Stimulated activated CD4-positive, alpha-beta T cell treated with anti-CD3 and anti-CD28 coated beads, Interleukin-1b, Interleukin-23, amount 100 ng/mL, for 1 hour (primary cell): ENCODE results near the gene MUSTN1.

ENCODE experiments used
- DNase-seq, 2 donors: peaks; one replicate each; pipeline ENCODE4 v3.0.0-alpha.2; 2020; ENCODE audit warnings: low read depth in 2 of 2

The MUSTN1 gene

DNA sequence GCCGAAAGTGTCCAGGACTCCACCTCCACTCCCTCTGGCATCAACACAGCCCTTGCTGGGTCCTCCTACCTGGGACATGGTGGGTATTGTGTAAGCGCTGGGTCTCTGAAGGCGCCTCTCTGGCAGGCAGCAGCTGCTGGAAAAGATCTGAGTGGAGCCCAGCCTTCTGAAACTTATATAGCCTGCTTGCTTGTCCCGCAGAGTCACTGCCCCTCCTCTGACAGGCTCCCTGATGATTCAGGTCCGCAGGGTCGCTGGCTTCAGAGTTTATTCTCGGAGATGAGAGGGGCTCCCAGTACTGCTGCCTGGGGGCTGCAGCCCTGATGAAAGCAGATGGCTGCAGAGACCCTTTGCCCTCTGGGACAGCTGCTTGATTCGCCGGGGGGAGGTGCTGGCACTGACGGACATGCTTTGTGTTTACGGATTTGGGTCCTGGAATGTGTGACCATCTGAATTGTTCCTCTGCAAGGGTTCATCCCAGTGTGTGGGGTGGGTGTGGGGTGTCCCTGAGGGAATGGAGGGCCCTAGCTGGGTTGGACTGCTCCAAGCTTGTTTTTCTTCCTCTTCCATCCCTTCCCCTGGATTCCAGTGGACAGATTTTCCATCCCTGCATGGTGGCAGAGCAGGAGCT is at the start of gene MUSTN1:
MUSTN1 (minus strand) TSS at position 149 of the 631 bp plus-strand sequence; CDS start at position 78, 71 bp downstream.
- DNase-seq: no peak

DNA sequence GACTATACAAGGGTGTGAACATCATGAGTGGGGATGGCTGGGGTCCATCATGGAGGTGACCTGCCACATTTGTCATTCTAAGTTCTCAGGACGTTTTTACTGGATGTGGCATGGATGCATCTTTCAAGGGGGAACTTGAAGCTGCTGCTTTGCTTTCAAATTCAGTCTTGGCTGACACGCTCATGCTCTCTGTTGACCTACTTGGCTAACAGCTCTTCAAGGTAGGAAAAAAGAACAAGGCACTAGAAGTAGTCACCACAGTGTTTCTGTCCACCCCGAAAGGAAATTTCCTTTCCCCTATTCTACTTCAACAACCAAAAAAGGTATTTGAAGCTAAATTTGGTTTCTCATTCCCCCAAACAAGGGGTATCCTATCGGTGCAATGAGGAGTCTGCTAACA is 47.6 kb upstream of the MUSTN1 start:
- DNase-seq: no peak

- no peak for DNase-seq
These were observed 47.1 kb upstream of the MUSTN1 start for GRCh38 chr3:52881871-52882270.

DNA sequence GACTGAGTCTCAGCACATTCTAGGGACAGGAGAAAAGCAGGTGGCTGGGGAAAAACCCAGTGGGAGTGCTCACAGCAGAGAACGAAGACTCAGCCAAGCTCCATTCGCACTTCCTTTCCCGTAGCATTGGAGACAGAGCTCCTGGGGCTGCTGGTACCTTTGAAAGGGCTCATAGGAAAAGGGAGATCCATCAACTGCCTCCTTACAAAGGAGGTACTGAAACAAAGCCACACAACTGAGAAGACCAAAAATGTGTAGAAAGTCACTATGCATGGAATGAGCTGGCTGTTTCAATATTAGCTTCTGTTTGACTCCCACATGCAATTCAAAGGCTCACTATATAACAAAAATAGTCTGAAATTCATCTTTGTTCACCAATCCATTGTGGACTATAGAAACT is 45.7 kb upstream of the MUSTN1 start:
- DNase-seq: no peak

GRCh38 chr3:52880047-52880446 is 45.2 kb upstream of the MUSTN1 start:
- no peak for DNase-seq

DNA sequence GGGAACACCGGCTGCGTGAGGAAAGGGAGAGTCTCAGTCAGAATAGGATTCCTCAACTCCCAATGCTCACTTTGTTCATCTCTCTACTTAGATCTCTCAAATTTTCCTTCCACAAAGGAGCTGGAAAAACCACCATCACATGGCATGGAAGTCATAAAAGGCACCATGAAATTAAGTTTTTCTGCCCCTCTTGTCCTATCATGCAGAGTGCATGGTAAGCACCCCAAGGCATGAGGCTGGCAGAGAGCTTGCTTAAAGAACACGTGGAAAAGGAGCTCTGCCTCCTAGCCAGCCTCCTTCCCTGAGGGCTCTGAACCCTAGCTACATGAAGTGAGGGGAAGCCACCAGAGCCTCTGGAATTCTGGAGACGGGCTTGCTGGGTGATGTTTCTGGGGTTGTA is 44.8 kb upstream of the MUSTN1 start:
- DNase-seq: no peak

- no peak for DNase-seq
These were observed 44.3 kb upstream of the MUSTN1 start for GRCh38 chr3:52879090-52879489.

- no peak for DNase-seq
These were observed 42.3 kb upstream of the MUSTN1 start for GRCh38 chr3:52877085-52877484.

DNA sequence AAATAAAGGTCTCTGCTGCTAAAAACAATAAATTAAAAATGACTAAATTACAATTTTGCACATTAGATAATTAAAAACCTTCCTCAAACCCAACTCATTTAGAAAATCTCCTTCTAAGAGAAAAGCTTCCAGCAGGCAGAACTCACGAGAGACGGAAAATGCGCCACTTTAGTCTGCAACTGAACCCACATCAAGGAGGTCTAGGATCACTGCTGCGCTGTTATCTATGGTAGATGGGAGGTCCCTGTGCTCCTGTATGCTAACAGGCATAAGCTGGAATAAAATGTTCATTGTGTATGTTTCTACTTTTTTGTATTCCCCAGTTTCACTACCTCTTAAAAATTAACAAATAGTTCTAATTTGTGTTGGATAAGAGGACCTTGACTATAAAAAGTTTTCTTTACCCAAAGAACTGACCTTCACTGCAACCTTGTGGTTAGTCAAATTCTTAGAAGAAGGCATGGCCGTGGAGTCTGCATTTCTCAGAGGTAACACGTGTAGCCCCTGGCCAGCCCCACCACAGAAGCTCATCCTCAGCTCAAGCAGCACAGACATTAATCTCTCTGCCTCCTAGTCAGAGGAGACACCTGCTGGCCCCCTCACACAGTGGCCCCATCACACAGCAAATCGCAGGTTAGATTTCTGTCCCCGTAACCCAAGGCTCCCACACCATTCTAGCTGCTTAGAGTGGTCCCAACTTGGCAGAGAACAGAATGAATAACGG is 40.2 kb upstream of the MUSTN1 start:
- no peak for DNase-seq

DNA sequence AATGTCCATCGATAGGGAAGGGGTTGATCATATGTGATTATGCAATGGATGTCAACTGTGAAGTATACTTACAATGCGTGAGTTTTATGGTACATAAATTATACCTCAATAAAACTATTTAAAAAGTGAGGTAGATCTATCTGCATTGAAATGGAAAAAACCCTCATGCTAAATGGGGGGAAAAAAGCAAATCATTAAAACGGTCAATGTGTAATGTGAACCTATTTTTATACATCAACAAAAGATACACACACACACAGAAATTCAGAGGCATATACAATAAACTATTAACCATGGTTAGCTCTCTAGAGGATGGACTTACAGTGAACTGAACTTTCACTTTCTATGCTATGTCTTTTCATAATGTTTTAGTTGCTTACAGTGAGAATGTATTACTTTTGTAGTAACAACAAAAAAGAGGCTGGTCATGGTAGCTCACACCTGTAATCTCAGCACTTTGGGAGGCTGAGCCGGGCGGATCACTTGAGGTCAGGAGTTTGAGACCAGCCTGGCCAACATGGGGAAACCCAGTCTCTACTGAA is 39.4 kb upstream of the MUSTN1 start:
- DNase-seq: no peak

- DNase-seq: no peak
These were observed 38.8 kb upstream of the MUSTN1 start for GRCh38 chr3:52873433-52874159.

DNA sequence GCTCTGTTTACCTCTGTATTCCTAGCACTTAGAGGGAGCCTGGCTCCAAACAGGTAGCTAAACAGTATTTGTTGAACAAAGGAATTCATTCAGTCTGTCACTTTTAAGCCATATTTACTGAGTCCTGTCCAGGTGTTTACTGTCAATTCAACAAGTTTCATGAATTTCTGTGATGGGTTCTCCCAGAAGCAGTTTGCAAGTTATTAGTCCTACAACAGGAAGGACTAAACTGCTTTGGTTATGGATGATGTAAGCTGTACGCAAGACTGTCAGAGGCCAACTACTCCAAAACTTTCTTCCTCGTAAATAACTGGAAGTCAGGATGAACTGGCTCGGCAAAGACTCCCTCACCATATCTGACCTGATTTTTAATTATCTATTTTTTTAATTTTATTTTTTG is 37.4 kb upstream of the MUSTN1 start:
- no peak for DNase-seq

GRCh38 chr3:52871761-52872160 is 36.9 kb upstream of the MUSTN1 start:
- no peak for DNase-seq

GRCh38 chr3:52870471-52870870 is 35.7 kb upstream of the MUSTN1 start:
- no peak for DNase-seq

DNA sequence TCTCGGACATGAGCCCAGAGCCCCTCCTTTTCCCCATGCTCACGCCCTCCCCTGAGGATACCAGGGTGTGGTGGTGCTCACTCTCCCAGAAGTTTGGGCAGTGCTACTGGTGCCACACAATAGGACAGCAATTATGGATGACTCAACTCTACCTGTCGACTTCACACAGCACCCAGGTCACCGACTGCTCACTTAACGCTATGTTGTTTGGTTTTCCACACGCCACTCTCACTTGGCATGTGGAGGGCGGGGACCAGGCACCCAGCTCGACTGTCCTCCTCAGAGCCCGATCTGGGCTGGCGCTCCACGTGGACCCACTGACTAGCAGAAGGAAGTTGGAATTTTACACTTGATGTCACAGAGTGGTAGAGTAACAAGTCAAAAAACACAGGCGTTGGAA is 31.6 kb upstream of the MUSTN1 start:
- no peak for DNase-seq

GRCh38 chr3:52865994-52866393 is 31.2 kb upstream of the MUSTN1 start:
- no peak for DNase-seq

GRCh38 chr3:52860424-52860768 is 25.6 kb upstream of the MUSTN1 start:
- DNase-seq: no peak

DNA sequence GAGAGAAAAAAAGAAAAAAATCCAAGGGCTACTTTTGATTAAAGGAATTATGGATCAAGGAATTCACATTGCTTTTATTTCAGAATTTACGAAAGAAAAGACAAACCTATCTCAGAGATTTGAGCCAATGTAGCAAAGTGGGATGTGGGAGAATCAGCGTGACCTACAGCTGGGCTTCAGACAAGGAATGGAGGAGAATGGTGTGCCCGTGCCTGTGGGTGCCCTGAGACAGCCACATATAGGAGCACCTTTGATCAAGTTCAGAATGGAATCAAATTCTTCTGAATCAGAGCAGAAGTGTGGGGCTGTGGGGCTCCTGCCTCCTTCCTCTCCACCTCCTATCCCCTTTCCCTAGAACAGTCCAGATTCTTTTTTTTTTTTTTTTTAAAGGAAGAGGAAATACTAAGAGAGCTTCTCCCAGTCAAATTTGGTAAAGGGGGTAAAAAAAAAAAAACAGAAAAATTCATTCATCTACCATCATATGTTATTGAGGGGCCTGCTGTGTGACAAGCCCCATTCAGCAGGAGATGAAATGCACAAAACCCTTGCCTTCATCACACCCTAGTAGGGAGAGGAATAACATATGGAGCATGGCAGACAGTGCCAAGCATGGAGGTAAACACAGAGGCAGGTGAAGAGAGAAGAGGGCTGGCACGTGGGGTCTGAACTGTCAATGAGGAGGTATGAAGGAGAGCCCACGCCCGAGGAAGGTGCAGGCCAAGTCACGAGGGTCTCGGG is 25.0 kb upstream of the MUSTN1 start:
- DNase-seq: no peak

GRCh38 chr3:52857864-52858263 is 23.0 kb upstream of the MUSTN1 start:
- no peak for DNase-seq

DNA sequence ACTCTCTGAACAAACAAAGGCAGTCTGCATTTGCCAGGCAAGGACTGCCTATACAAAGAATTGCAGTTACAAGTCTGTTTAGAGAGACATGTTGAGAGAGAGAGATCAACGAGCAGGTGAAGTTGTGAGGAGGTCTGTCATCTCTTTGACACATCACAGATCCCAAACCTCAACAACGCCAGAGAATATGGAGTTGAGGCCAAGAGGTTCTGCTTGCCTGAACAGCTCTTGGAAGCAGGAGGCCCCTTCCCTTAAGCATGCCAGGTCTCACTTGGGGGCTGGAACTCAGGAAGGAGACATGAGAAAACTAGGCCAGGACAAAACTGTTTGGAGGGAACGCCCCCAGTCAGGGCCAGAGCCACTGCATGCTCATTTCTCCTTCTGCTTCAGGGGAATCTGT is 22.3 kb upstream of the MUSTN1 start:
- no peak for DNase-seq

- DNase-seq: no peak
These were observed 21.8 kb upstream of the MUSTN1 start for GRCh38 chr3:52856666-52857065.

- DNase-seq: no peak
These were observed 19.2 kb upstream of the MUSTN1 start for GRCh38 chr3:52854013-52854412.
